ENCODE measurements around the gene RASGRF2. TPM values are rescaled to one million over a fixed set of nuclear protein-coding genes. Genes with fewer than 3 reads are reported as not detected.

Gene RASGRF2
- total and polyA plus RNA-seq, 7 experiments from 2014 or later = 9.8 to 55.2 (median 30.9) TPM

DNA sequence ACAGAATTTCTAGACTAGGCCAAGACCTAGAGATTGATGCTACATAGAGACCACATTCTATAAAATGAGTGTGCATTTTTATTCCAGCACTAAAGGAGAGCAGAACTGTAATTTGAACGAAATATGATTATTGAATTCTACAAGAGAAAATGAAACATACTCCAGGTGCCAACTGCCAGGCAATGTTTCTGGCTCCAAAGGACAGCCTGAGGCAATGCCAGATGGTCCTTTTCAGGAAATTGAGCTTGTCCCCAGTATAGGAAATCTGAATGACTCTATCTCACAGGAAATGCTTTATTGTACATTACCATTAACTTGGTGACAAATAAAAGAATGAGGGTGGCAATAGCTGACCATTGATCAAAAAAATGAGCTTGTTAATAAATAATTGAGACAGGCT is 28.8 kb upstream of the RASGRF2 start:
- Histone ChIP-seq H3K27ac (ENCODE audit: low read depth, low read length) (no peak overlapping the region), H3K4me3 (ENCODE audit: low read length) (no peak overlapping the region), H3K36me3 (ENCODE audit: control insufficient read depth in 2 of 3, insufficient read depth in 3 of 3, low read length in 3 of 3) (no peaks in the 10 kb centered on the region), H3K4me1 (ENCODE audit: control insufficient read depth in 2 of 2, insufficient read depth in 2 of 2, low read length in 2 of 2) (no peaks in the 10 kb centered on the region), H3K9me3 (ENCODE audit: control insufficient read depth in 2 of 3, low read length in 3 of 3) (no peaks in the 10 kb centered on the region), H3K27me3 (ENCODE audit: control insufficient read depth in 2 of 2, insufficient read depth in 2 of 2, low read length in 2 of 2) (no peaks in the 10 kb centered on the region)
- Mint-ChIP-seq H3K27me3 (no peaks in the 10 kb centered on the region), H3K4me1 (peaks cover 3 to 23% (median 15%) of the 10 kb centered on the region in 7 donors), H3K9me3 (no peaks in the 10 kb centered on the region), H3K4me3 (no peak overlapping the region), H3K36me3 (peaks cover 0 to 3% (median 0%) of the 10 kb centered on the region in 5 donors), H3K27ac (no peak overlapping the region)
- intact Hi-C loops (cut with micrococcal nuclease) = no loop called here
- no peak for DNase-seq
- CTCF ChIA-PET = interaction anchor here (0.6 to 0.8 kb wide), 3 partner anchors 176 to 246 kb away, joined by 3 read pairs; no protein-coding TSS in a partner anchor
- no peak for ATAC-seq
- POLR2A ChIA-PET = interaction anchor here (0.6 kb wide), 1 partner anchor 34 kb away, joined by 3 read pairs; no protein-coding TSS in a partner anchor

DNA sequence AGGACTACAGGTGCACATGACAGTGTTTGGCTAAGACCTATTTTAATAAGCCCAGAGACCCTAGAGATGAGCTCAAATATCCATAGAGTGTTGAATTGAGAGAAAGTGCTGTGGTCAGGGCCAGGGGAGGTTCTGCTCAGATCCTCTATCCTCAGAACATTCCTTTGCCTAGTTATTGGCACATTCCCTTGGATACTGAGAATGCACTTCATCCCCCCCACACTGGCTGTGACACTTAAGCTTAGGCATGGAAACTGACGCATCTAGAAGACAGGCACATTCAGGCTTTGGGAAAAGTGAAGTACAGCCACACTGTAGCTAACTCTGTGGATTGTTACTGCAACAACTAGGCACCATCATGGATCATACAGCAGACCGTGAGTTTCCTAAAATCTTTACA is 27.1 kb upstream of the RASGRF2 start:
- ChIA-PET POLR2A (no interaction called here), CTCF (interaction anchor here (0.7 kb wide), 1 partner anchor 236 kb away, joined by 3 read pairs; no protein-coding TSS in a partner anchor)
- Histone ChIP-seq H3K9me3 (ENCODE audit: control insufficient read depth in 2 of 3, low read length in 3 of 3) (no peaks in the 10 kb centered on the region), H3K27ac (ENCODE audit: low read depth, low read length) (no peak overlapping the region), H3K36me3 (ENCODE audit: control insufficient read depth in 2 of 3, insufficient read depth in 3 of 3, low read length in 3 of 3) (no peaks in the 10 kb centered on the region), H3K27me3 (ENCODE audit: control insufficient read depth in 2 of 2, insufficient read depth in 2 of 2, low read length in 2 of 2) (no peaks in the 10 kb centered on the region), H3K4me1 (ENCODE audit: control insufficient read depth in 2 of 2, insufficient read depth in 2 of 2, low read length in 2 of 2) (no peaks in the 10 kb centered on the region), H3K4me3 (ENCODE audit: low read length) (no peak overlapping the region)
- Mint-ChIP-seq H3K9me3 (no peaks in the 10 kb centered on the region), H3K27ac (peak overlapping the region in 1 of 9 donors; percentile 36), H3K27me3 (no peaks in the 10 kb centered on the region), H3K4me1 (peaks cover 0 to 13% (median 7%) of the 10 kb centered on the region in 7 donors), H3K36me3 (peaks cover 0 to 3% (median 0%) of the 10 kb centered on the region in 5 donors), H3K4me3 (no peak overlapping the region)
- ATAC-seq (no peak), DNase-seq (no peak)
- intact Hi-C loops (cut with micrococcal nuclease) = no loop called here

DNA sequence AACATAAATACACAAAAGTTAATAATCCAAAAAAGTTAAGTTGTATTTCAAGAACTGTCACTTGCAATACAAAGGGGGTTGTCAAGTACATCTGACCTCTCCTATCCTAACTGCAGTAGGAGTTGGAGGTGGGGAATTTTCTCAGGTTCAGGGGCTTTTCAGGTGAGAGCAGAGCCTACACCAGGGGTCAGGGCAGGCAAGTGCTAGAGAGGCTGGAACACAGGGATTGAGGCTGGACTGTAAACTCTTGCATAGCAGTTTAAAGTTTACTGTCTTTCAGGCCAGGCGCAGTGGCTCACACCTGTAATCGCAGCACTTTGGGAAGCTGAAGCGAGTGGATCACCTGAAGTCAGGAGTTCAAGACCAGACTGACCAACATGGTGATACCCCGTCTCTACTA is 25.4 kb upstream of the RASGRF2 start:
- ChIA-PET CTCF (interaction anchor here (0.6 to 4.0 kb wide), 2 partner anchors 35 to 173 kb away, joined by 5 to 38 read pairs; no protein-coding TSS in a partner anchor), POLR2A (no interaction called here)
- Mint-ChIP-seq H3K4me1 (peaks cover 0 to 13% (median 7%) of the 10 kb centered on the region in 7 donors), H3K27ac (peak overlapping the region in 1 of 9 donors; percentile 46), H3K9me3 (peaks cover 0 to 8% (median 0%) of the 10 kb centered on the region in 11 donors), H3K36me3 (no peaks in the 10 kb centered on the region), H3K4me3 (no peak overlapping the region), H3K27me3 (no peaks in the 10 kb centered on the region)
- DNase-seq (no peak), ATAC-seq (no peak)
- Histone ChIP-seq H3K9me3 (ENCODE audit: control insufficient read depth in 2 of 3, low read length in 3 of 3) (no peaks in the 10 kb centered on the region), H3K4me3 (ENCODE audit: low read length) (no peak overlapping the region), H3K27ac (ENCODE audit: low read depth, low read length) (no peak overlapping the region), H3K27me3 (ENCODE audit: control insufficient read depth in 2 of 2, insufficient read depth in 2 of 2, low read length in 2 of 2) (no peaks in the 10 kb centered on the region), H3K4me1 (ENCODE audit: control insufficient read depth in 2 of 2, insufficient read depth in 2 of 2, low read length in 2 of 2) (no peaks in the 10 kb centered on the region), H3K36me3 (ENCODE audit: control insufficient read depth in 2 of 3, insufficient read depth in 3 of 3, low read length in 3 of 3) (no peaks in the 10 kb centered on the region)
- intact Hi-C loops (cut with micrococcal nuclease) = loop anchor here in 1 of 2 donors (1.0 kb wide), 1 partner anchor 261 kb away; no protein-coding TSS in a partner anchor

DNA sequence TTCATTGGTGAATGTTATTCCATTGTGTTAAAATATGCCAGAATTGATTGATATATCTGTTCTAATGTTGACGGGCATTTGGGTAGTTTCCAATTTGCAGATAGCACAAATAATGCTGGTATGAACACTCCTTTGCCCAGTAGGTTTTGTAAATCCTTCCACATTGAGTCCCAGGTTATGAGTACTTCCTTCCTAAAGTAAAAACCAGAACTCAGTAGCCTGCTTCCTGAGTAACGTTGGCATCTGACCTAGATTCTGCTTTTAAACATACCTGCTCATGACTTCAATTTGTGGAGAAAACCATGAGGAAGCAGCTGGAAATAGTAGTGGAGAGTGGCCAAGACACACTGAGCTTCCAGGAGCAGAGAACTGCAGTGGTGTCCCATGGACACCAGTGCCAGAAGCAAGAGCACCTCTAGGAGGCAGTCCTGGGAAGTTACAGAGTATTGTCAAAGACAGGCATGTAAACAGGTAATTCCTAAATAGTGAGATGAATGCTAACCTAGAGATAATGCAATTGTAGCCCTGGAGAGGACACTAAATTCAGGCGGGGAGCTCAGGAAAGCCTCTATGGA is 24.3 kb upstream of the RASGRF2 start:
- POLR2A ChIA-PET = no interaction called here

DNA sequence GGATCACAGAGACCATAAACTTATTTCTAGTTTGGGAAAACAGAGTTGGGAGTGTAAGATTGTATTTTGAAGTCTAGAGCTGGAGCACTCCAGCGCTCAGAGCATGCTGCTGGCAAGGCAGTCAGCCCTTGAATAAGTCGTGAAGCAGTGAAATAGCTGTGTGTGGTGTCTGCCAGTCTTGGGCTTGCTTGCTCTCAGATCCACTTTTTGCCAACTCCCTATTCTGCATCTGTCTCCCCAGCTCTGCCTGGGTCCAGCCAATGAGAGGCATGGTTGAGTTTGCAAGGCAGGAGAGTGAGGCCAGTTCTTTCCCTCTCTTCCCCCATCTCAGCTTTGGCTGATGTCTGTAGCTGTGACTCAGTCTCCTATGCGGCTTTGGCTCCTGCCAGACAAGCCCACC is 23.3 kb upstream of the RASGRF2 start:
- Histone ChIP-seq H3K4me3 (ENCODE audit: low read length) (no peak overlapping the region), H3K27me3 (ENCODE audit: control insufficient read depth in 2 of 2, insufficient read depth in 2 of 2, low read length in 2 of 2) (no peaks in the 10 kb centered on the region), H3K27ac (ENCODE audit: low read depth, low read length) (no peak overlapping the region), H3K9me3 (ENCODE audit: control insufficient read depth in 2 of 3, low read length in 3 of 3) (no peaks in the 10 kb centered on the region), H3K36me3 (ENCODE audit: control insufficient read depth in 2 of 3, insufficient read depth in 3 of 3, low read length in 3 of 3) (no peaks in the 10 kb centered on the region), H3K4me1 (ENCODE audit: control insufficient read depth in 2 of 2, insufficient read depth in 2 of 2, low read length in 2 of 2) (no peaks in the 10 kb centered on the region)
- no peak for DNase-seq
- no peak for ATAC-seq
- peak overlapping the region in 1 of 9 donors; percentile 59 for H3K27ac Mint-ChIP-seq
- CTCF ChIA-PET = interaction anchor here (1.3 to 4.0 kb wide), 2 partner anchors 171 to 174 kb away, joined by 3 to 38 read pairs; no protein-coding TSS in a partner anchor
- H3K4me1 Mint-ChIP-seq = peaks cover 0 to 13% (median 7%) of the 10 kb centered on the region in 7 donors
- H3K36me3 Mint-ChIP-seq = peaks cover 0 to 2% (median 0%) of the 10 kb centered on the region in 5 donors
- no peaks in the 10 kb centered on the region for H3K27me3 Mint-ChIP-seq
- intact Hi-C loops (cut with micrococcal nuclease) = loop anchor here in 1 of 2 donors (1.0 kb wide), 2 partner anchors 171 to 228 kb away; no protein-coding TSS in a partner anchor
- POLR2A ChIA-PET = no interaction called here
- H3K4me3 Mint-ChIP-seq = no peak overlapping the region
- H3K9me3 Mint-ChIP-seq = peaks cover 0 to 8% (median 0%) of the 10 kb centered on the region in 11 donors

More for the DNA sequence above, 24.3 kb upstream of the RASGRF2 start:
- peak in 1 of 9 donors; percentile 15 for DNase-seq
- Mint-ChIP-seq H3K4me3 (no peak overlapping the region), H3K36me3 (no peaks in the 10 kb centered on the region), H3K27ac (peak overlapping the region in 2 of 9 donors; percentile 16 to 69), H3K9me3 (peaks cover 0 to 8% (median 0%) of the 10 kb centered on the region in 11 donors), H3K4me1 (peaks cover 0 to 13% (median 7%) of the 10 kb centered on the region in 7 donors), H3K27me3 (no peaks in the 10 kb centered on the region)
- H3K9me3 ChIP-seq (ENCODE audit: control insufficient read depth in 2 of 3, low read length in 3 of 3) = no peaks in the 10 kb centered on the region
- no peak overlapping the region for H3K27ac ChIP-seq (ENCODE audit: low read depth, low read length)
- intact Hi-C loops (cut with micrococcal nuclease) = loop anchor here in 1 of 2 donors (1.0 kb wide), 2 partner anchors 172 to 229 kb away; no protein-coding TSS in a partner anchor
- H3K36me3 ChIP-seq (ENCODE audit: control insufficient read depth in 2 of 3, insufficient read depth in 3 of 3, low read length in 3 of 3) = no peaks in the 10 kb centered on the region
- no peaks in the 10 kb centered on the region for H3K4me1 ChIP-seq (ENCODE audit: control insufficient read depth in 2 of 2, insufficient read depth in 2 of 2, low read length in 2 of 2)
- CTCF ChIA-PET = interaction anchor here (0.7 to 4.0 kb wide), 4 partner anchors 81 to 868 kb away, joined by 3 to 38 read pairs (median 4); no protein-coding TSS in a partner anchor
- H3K4me3 ChIP-seq (ENCODE audit: low read length) = no peak overlapping the region
- H3K27me3 ChIP-seq (ENCODE audit: control insufficient read depth in 2 of 2, insufficient read depth in 2 of 2, low read length in 2 of 2) = no peaks in the 10 kb centered on the region
- ATAC-seq = no peak

DNA sequence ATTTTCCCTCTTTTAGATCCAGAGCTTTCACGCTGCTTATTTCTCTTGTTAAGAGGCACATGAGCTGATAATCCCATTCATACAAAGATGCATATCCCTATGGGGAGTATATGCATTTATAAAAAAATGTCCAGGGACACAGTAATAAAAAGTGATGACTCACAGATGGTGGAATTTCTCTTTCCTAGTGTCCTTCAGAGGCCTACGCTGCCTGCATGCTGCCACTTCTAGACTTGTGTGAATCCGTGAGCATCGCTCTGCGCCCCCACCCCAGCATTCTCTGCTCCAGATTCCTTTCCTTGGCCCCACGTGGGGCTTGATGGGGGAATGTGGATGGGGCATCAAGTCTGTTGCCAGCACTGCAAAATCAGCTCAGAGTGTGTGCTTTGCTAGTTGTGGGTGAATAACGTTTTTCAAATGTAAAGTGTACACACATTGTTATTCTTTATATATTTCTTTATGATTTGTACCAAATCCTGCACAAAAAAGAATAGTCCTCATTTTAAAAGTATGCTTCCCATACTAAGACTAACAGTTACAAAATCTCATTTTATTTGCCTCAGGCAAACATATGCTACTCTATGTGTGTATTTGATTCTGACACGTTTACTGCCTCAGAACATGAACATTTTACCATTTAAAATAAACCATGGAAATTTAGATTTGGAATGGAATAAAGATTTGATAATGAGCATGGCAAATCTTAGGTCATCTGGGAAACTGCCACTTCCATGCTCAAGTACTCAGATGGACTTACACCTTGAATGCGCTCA is 22.4 kb upstream of the RASGRF2 start:
- Histone ChIP-seq H3K4me3 (ENCODE audit: low read length) (no peak overlapping the region), H3K27me3 (ENCODE audit: control insufficient read depth in 2 of 2, insufficient read depth in 2 of 2, low read length in 2 of 2) (no peaks in the 10 kb centered on the region), H3K9me3 (ENCODE audit: control insufficient read depth in 2 of 3, low read length in 3 of 3) (no peaks in the 10 kb centered on the region), H3K36me3 (ENCODE audit: control insufficient read depth in 2 of 3, insufficient read depth in 3 of 3, low read length in 3 of 3) (no peaks in the 10 kb centered on the region), H3K4me1 (ENCODE audit: control insufficient read depth in 2 of 2, insufficient read depth in 2 of 2, low read length in 2 of 2) (no peaks in the 10 kb centered on the region), H3K27ac (ENCODE audit: low read depth, low read length) (no peak overlapping the region)
- CTCF ChIA-PET = no interaction called here
- Mint-ChIP-seq H3K27ac (no peak overlapping the region), H3K4me1 (peaks cover 0 to 13% (median 7%) of the 10 kb centered on the region in 7 donors), H3K27me3 (no peaks in the 10 kb centered on the region), H3K36me3 (peaks cover 0 to 2% (median 0%) of the 10 kb centered on the region in 5 donors), H3K9me3 (peaks cover 0 to 8% (median 0%) of the 10 kb centered on the region in 11 donors), H3K4me3 (no peak overlapping the region)
- DNase-seq (no peak), ATAC-seq (no peak)
- intact Hi-C loops (cut with micrococcal nuclease) = no loop called here
- POLR2A ChIA-PET = no interaction called here

Data from naive thymus-derived CD4-positive, alpha-beta T cell (primary cell).